HepG2 (cell line): ENCODE results near the gene RUNX2. TPM values are rescaled to one million over a fixed set of nuclear protein-coding genes. Genes with fewer than 3 reads are reported as not detected.

Experiments used
- ATAC-seq: fragments of 200-7000 bp; cut with Tn5 transposase; 3 replicates; pipeline ENCODE4 v1.9.1; 2020; ENCODE audit warnings: mild to moderate bottlenecking, moderate library complexity
- BruUV-seq: library from RNA; stranded (reverse); fragments of 400-500 nt; replicated peaks from 2 replicates; lab custom pipeline; 2021; lab: Mats Ljungman, UMichigan
- CTCF ChIA-PET: fragments of 300-600 bp; formaldehyde crosslinking; extraction: SDS; loops from one replicate; lab custom pipeline; 2021; ENCODE audit warnings: low total read pairs, inconsistent platforms, low intra/inter-chr PET ratio; lab: Yijun Ruan, JAX
- POLR2A ChIA-PET: fragments of 350-600 bp; sonication (Branson Sonifier 250); formaldehyde crosslinking; loops from one replicate; lab custom pipeline; 2020; ENCODE audit warnings: antibody characterized with exemption, inconsistent platforms; lab: Yijun Ruan, JAX
- DNase-seq: peaks from one replicate; pipeline ENCODE4 v3.0.0-alpha.2; 2015; ENCODE audit warnings: low spot score
- FAIRE-seq: peaks from 3 replicates; lab custom pipeline; 2011; peaks lifted over from hg19 to GRCh38; lab: Jason Lieb, UNC
- H2AFZ ChIP-seq: one replicate; pipeline ENCODE4 v1.6.1; 2011; ENCODE audit warnings: low read length, inconsistent platforms
- H3K27ac ChIP-seq: fragments of 300-600 bp; 3 replicates; pipeline ENCODE4 v1.8.0; 2011; ENCODE audit warnings: mixed run types, mild to moderate bottlenecking, mixed read lengths, low read length, inconsistent platforms; ENCODE audit not compliant: insufficient read depth; ENCODE audit errors: extremely low read length
- H3K27me3 ChIP-seq, 2 experiments: fragments of 200-600 bp in 1 of 2; 2 replicates in 1 of 2; 3 replicates in 1 of 2; pipeline versions ENCODE4 v1.6.0 to v1.8.0; 2011; ENCODE audit warnings: low read length in 2 of 2, mild to moderate bottlenecking in 2 of 2, moderate library complexity in 2 of 2, inconsistent platforms in 1 of 2; ENCODE audit not compliant: insufficient read depth in 2 of 2, control insufficient read depth in 1 of 2
- H3K36me3 ChIP-seq, 2 experiments: fragments of 200-600 bp in 1 of 2; replicated peaks in 1 of 2; 2 replicates in 1 of 2; 3 replicates in 1 of 2; pipeline versions ENCODE4 v1.5.1 to v1.8.0; 2011; ENCODE audit warnings: low read length in 2 of 2, inconsistent platforms in 1 of 2; ENCODE audit not compliant: insufficient read depth in 2 of 2, control insufficient read depth in 1 of 2
- H3K4me1 ChIP-seq: 2 replicates; pipeline ENCODE4 v1.5.1; 2012; ENCODE audit warnings: low read length, inconsistent platforms; ENCODE audit not compliant: insufficient read depth
- H3K4me2 ChIP-seq: 2 replicates; pipeline ENCODE4 v1.6.0; 2011; ENCODE audit warnings: low read depth, low read length, inconsistent platforms
- H3K4me3 ChIP-seq, 3 experiments: fragments of 200-600 bp in 1 of 3; sonication (generic), shearing (Covaris generic) in 1 of 3; replicated peaks in 1 of 3; 2 replicates each; pipeline ENCODE4 v1.5.1; 2011 to 2016; ENCODE audit warnings: low read length in 3 of 3, inconsistent platforms in 2 of 3, low read depth in 2 of 3, mild to moderate bottlenecking in 2 of 3, control low read depth in 1 of 3, mixed read lengths in 1 of 3; ENCODE audit not compliant: insufficient read depth in 1 of 3
- H3K79me2 ChIP-seq: one replicate; pipeline ENCODE4 v1.6.1; 2011; ENCODE audit warnings: low read length, inconsistent platforms; ENCODE audit not compliant: insufficient read depth
- H3K9ac ChIP-seq: 2 replicates; pipeline ENCODE4 v1.6.0; 2011; ENCODE audit warnings: mild to moderate bottlenecking, low read depth, low read length, inconsistent platforms; ENCODE audit not compliant: insufficient read depth
- H3K9me3 ChIP-seq: 2 replicates; pipeline ENCODE4 v1.5.1; 2012; ENCODE audit warnings: mild to moderate bottlenecking, low read length
- H4K20me1 ChIP-seq: 2 replicates; pipeline ENCODE4 v1.6.0; 2011; ENCODE audit warnings: inconsistent platforms, mild to moderate bottlenecking, low read length, moderate library complexity; ENCODE audit not compliant: insufficient read depth
- CCDC6 ChIP-seq: sonication (generic); formaldehyde crosslinking; IDR thresholded peaks from 2 replicates; pipeline ENCODE4 v1.8.1; 2022; ENCODE audit warnings: mild to moderate bottlenecking, missing genetic modification reagents, moderate library complexity
- ISX ChIP-seq: sonication (generic); formaldehyde crosslinking; conservative IDR thresholded peaks from 2 replicates; pipeline ENCODE4 v1.5.0; 2020; ENCODE audit warnings: missing genetic modification reagents
- MBNL3 ChIP-seq: fragments of 250-450 bp; sonication (Bioruptor Pico); conservative IDR thresholded peaks from 2 replicates; pipeline ENCODE4 v1.8.0; 2022; ENCODE audit warnings: mild to moderate bottlenecking, inconsistent platforms
- MIXL1 ChIP-seq: IDR thresholded peaks from 2 replicates; pipeline ENCODE4 v1.6.1; 2016
- SAP130 ChIP-seq: IDR thresholded peaks from 2 replicates; pipeline ENCODE4 v1.6.1; 2016; ENCODE audit warnings: low read depth
- TBL1XR1 ChIP-seq: fragments of 150-350 bp; IDR thresholded peaks from 2 replicates; pipeline ENCODE4 v1.6.1; 2014; ENCODE audit warnings: borderline replicate concordance, low read length; ENCODE audit not compliant: partially characterized antibody
- YEATS4 ChIP-seq: sonication (generic); formaldehyde crosslinking; IDR thresholded peaks from 2 replicates; pipeline ENCODE4 v1.4.0; 2020; ENCODE audit warnings: missing genetic modification reagents, borderline replicate concordance
- ZNF326 ChIP-seq: sonication (generic); formaldehyde crosslinking; IDR thresholded peaks from 2 replicates; pipeline ENCODE4 v1.4.0; 2020; ENCODE audit warnings: missing genetic modification reagents, borderline replicate concordance
- ZNF713 ChIP-seq: sonication (generic); formaldehyde crosslinking; IDR thresholded peaks from 2 replicates; pipeline ENCODE4 v1.4.0; 2020; ENCODE audit warnings: mild to moderate bottlenecking, missing genetic modification reagents
- ZNF850 ChIP-seq: sonication (generic); formaldehyde crosslinking; conservative IDR thresholded peaks from 2 replicates; pipeline ENCODE4 v1.9.0; 2021; ENCODE audit warnings: mild to moderate bottlenecking, missing genetic modification reagents
- WGBS: methylation state at CpG from one replicate; pipeline ENCODE4 v1.1.6; 2017; ENCODE audit warnings: low lambda C conversion rate; 5-methylcytosine and 5-hydroxymethylcytosine counted together
- in situ Hi-C: cut with HindIII; loops from 2 replicates; pipeline ENCODE4 v1.10.0; 2017; ENCODE audit warnings: low pct_unique_long_range_greater_than_20kb; ENCODE audit not compliant: extremely low pct_ligation_motif_present
- intact Hi-C: fragments of 100-400 bp; cut with micrococcal nuclease; formaldehyde crosslinking; loops from one replicate; pipeline ENCODE4 v1.10.0; 2022; ENCODE audit not compliant: unreplicated experiment
- polyA plus RNA-seq, 8 experiments: library from polyadenylated mRNA; depleted of rRNA in 3 of 8; stranded (reverse) in 7 of 8; unstranded in 1 of 8; fragments of >200 nt; fragmentation: Illumina TruSeq in 4 of 8; extraction: Trizol in 4 of 8; gene quantifications; 2 replicates each; pipeline versions ENCODE4 v1.2.1 to v1.2.3, GENCODE V29; 2011 to 2016; ENCODE audit warnings: low read depth in 4 of 8, missing spikeins in 1 of 8, mixed read lengths in 1 of 8; ENCODE audit not compliant: insufficient read depth in 1 of 8
- total RNA-seq, 5 experiments: library from RNA; depleted of rRNA; stranded (reverse); fragments of >200 nt; fragmentation: Illumina TruSeq; extraction: Trizol; gene quantifications; 2 replicates each; pipeline ENCODE4 v1.2.3, GENCODE V29; 2016; ENCODE audit warnings: low read depth in 1 of 5
- TF ChIP-seq, protein P1 (sequence below): sonication (generic); formaldehyde crosslinking; IDR thresholded peaks from 2 replicates; pipeline ENCODE4; 2020; ENCODE audit warnings: missing genetic modification reagents, mild to moderate bottlenecking, borderline replicate concordance
- TF ChIP-seq, protein P2 (sequence below), 2 experiments: IDR thresholded peaks; 2 replicates each; pipeline ENCODE4 v1.6.1; 2011 to 2012; ENCODE audit warnings: low read length in 2 of 2, borderline replicate concordance in 1 of 2, low read depth in 1 of 2, mild to moderate bottlenecking in 1 of 2, moderate library complexity in 1 of 2
- TF ChIP-seq, protein P3 (sequence below): sonication (generic); formaldehyde crosslinking; IDR thresholded peaks from 2 replicates; pipeline ENCODE4 v1.5.0; 2020; ENCODE audit warnings: missing genetic modification reagents, mild to moderate bottlenecking, borderline replicate concordance
- TF ChIP-seq, protein P4 (sequence below): sonication (generic); formaldehyde crosslinking; IDR thresholded peaks from 2 replicates; pipeline ENCODE4 v1.4.0; 2020; ENCODE audit warnings: missing genetic modification reagents

The RUNX2 gene
- total and polyA plus RNA-seq, 2 of the 13 experiments (the other 11 are each of a cell fraction or from before 2014, with no cell fraction given): not detected

DNA sequence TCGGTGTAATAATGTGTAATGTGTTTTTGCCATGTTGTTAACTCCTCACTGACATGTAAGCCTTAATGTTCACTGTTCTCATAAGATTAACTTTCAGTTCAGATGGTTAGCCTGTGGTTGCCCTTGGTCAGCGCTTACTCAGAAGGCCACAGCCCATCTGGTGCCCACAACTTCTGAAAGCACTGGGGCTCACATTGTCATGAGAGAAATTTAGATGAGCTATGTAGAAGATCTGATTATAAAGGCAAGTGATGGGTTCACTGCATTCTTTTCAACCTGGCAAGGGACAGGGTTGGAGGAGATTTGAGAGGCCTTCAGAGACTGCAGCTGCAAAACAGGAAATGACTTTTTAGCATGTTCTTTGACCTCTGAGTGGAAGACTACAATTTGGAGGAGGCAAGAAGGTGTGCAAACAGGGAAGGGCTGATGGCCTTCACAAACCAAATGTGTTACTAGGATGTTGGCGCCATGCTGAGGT is 291.9 kb downstream of the RUNX2 start:
- ChIA-PET POLR2A (no interaction called here), CTCF (no interaction called here)
- no peak overlapping the region for H2AFZ ChIP-seq
- no peaks in the 10 kb centered on the region; a peak in 1 of 5 replicates for H3K27me3 ChIP-seq
- no peaks in the 10 kb centered on the region for H4K20me1 ChIP-seq
- no peak overlapping the region for H3K4me3 ChIP-seq
- no peak overlapping the region for H3K27ac ChIP-seq
- intact Hi-C loops: no loop called here
- no peaks in the 10 kb centered on the region for H3K4me1 ChIP-seq
- no peak for DNase-seq
- in situ Hi-C loops: no loop called here
- H3K9me3 ChIP-seq: no peaks in the 10 kb centered on the region
- no peak for FAIRE-seq
- H3K36me3 ChIP-seq: no peaks in the 10 kb centered on the region
- no peak for ATAC-seq
- no peak overlapping the region for H3K4me2 ChIP-seq
- H3K79me2 ChIP-seq: no peaks in the 10 kb centered on the region
- no TSS peak for BruUV-seq
- no peak overlapping the region for H3K9ac ChIP-seq
- WGBS: 25% methylated on average over 3 of the region's 3 CpGs
- TF ChIP-seq MIXL1 (CRISPR knock-in tag): no peak
- TF ChIP-seq ZNF850: no peak
- TF ChIP-seq, protein P1, sequence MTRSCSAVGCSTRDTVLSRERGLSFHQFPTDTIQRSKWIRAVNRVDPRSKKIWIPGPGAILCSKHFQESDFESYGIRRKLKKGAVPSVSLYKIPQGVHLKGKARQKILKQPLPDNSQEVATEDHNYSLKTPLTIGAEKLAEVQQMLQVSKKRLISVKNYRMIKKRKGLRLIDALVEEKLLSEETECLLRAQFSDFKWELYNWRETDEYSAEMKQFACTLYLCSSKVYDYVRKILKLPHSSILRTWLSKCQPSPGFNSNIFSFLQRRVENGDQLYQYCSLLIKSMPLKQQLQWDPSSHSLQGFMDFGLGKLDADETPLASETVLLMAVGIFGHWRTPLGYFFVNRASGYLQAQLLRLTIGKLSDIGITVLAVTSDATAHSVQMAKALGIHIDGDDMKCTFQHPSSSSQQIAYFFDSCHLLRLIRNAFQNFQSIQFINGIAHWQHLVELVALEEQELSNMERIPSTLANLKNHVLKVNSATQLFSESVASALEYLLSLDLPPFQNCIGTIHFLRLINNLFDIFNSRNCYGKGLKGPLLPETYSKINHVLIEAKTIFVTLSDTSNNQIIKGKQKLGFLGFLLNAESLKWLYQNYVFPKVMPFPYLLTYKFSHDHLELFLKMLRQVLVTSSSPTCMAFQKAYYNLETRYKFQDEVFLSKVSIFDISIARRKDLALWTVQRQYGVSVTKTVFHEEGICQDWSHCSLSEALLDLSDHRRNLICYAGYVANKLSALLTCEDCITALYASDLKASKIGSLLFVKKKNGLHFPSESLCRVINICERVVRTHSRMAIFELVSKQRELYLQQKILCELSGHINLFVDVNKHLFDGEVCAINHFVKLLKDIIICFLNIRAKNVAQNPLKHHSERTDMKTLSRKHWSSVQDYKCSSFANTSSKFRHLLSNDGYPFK (CRISPR knock-in tag): no peak
- TF ChIP-seq SAP130 (CRISPR knock-in tag): no peak
- no peak for TF ChIP-seq MBNL3 (CRISPR knock-in tag)
- TF ChIP-seq, protein P2, sequence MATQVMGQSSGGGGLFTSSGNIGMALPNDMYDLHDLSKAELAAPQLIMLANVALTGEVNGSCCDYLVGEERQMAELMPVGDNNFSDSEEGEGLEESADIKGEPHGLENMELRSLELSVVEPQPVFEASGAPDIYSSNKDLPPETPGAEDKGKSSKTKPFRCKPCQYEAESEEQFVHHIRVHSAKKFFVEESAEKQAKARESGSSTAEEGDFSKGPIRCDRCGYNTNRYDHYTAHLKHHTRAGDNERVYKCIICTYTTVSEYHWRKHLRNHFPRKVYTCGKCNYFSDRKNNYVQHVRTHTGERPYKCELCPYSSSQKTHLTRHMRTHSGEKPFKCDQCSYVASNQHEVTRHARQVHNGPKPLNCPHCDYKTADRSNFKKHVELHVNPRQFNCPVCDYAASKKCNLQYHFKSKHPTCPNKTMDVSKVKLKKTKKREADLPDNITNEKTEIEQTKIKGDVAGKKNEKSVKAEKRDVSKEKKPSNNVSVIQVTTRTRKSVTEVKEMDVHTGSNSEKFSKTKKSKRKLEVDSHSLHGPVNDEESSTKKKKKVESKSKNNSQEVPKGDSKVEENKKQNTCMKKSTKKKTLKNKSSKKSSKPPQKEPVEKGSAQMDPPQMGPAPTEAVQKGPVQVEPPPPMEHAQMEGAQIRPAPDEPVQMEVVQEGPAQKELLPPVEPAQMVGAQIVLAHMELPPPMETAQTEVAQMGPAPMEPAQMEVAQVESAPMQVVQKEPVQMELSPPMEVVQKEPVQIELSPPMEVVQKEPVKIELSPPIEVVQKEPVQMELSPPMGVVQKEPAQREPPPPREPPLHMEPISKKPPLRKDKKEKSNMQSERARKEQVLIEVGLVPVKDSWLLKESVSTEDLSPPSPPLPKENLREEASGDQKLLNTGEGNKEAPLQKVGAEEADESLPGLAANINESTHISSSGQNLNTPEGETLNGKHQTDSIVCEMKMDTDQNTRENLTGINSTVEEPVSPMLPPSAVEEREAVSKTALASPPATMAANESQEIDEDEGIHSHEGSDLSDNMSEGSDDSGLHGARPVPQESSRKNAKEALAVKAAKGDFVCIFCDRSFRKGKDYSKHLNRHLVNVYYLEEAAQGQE (IDR thresholded peaks at IDR 0.05; ENCODE audit: borderline replicate concordance in 1 of 2, low read depth in 1 of 2, low read length in 2 of 2): no peak
- TF ChIP-seq, protein P3, sequence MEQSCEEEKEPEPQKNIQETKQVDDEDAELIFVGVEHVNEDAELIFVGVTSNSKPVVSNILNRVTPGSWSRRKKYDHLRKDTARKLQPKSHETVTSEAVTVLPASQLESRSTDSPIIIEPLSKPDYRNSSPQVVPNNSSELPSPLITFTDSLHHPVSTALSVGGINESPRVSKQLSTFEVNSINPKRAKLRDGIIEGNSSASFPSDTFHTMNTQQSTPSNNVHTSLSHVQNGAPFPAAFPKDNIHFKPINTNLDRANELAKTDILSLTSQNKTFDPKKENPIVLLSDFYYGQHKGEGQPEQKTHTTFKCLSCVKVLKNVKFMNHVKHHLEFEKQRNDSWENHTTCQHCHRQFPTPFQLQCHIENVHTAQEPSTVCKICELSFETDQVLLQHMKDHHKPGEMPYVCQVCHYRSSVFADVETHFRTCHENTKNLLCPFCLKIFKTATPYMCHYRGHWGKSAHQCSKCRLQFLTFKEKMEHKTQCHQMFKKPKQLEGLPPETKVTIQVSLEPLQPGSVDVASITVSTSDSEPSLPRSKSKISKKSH (CRISPR knock-in tag): no peak
- no peak for TF ChIP-seq CCDC6 (CRISPR knock-in tag)
- TF ChIP-seq ISX (CRISPR knock-in tag): no peak
- TF ChIP-seq ZNF713 (CRISPR knock-in tag): no peak
- TF ChIP-seq, protein P4, sequence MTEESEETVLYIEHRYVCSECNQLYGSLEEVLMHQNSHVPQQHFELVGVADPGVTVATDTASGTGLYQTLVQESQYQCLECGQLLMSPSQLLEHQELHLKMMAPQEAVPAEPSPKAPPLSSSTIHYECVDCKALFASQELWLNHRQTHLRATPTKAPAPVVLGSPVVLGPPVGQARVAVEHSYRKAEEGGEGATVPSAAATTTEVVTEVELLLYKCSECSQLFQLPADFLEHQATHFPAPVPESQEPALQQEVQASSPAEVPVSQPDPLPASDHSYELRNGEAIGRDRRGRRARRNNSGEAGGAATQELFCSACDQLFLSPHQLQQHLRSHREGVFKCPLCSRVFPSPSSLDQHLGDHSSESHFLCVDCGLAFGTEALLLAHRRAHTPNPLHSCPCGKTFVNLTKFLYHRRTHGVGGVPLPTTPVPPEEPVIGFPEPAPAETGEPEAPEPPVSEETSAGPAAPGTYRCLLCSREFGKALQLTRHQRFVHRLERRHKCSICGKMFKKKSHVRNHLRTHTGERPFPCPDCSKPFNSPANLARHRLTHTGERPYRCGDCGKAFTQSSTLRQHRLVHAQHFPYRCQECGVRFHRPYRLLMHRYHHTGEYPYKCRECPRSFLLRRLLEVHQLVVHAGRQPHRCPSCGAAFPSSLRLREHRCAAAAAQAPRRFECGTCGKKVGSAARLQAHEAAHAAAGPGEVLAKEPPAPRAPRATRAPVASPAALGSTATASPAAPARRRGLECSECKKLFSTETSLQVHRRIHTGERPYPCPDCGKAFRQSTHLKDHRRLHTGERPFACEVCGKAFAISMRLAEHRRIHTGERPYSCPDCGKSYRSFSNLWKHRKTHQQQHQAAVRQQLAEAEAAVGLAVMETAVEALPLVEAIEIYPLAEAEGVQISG (CRISPR knock-in tag): no peak
- no peak for TF ChIP-seq TBL1XR1
- TF ChIP-seq YEATS4 (CRISPR knock-in tag): no peak
- no peak for TF ChIP-seq ZNF326
